ENCODE results near the gene HPDL.
"Not testable (repeated sequence)": the region's sequence is repeated elsewhere in the genome, so short reads cannot be mapped to it uniquely, and the experiment has no call there.

Gene HPDL

GRCh38 chr1:45326627-45327623, at the start of gene HPDL:
Gene HPDL (plus strand): TSS chr1:45326895. CDS start chr1:45327149, 254 bp downstream.
- peak; percentile 59 to 69 for DNase-seq

- no peak for DNase-seq
Measured at GRCh38 chr1:45282351-45282750, 44.3 kb upstream of the HPDL start.

GRCh38 chr1:45284858-45285257, 41.8 kb upstream of the HPDL start:
- DNase-seq = not testable (repeated sequence)

- DNase-seq = not testable (repeated sequence)
Measured at GRCh38 chr1:45286521-45286920, 40.2 kb upstream of the HPDL start.

DNA sequence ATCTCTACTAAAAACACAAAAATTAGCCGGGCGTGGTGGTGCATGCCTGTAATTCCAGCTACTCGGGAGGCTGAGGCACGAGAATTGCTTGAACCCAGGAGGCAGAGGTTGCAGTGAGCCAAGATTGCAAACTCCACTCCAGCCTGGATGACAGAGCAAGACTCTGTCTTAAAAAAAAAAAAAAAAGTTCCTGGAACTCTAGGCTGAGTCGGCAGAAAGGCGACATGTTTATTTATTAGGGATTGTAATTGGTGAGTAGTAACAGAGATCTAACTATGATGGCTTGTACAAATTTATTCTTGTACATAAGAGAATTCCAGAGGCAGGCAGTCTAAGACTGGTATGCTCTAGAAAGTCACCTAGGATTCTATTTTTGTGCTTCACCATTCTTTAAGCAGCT, 35.7 kb upstream of the HPDL start:
- DNase-seq = not testable (repeated sequence)

GRCh38 chr1:45291716-45292115, 35.0 kb upstream of the HPDL start:
- DNase-seq = no peak

GRCh38 chr1:45297666-45298356, 28.9 kb upstream of the HPDL start:
- DNase-seq = no peak

DNA sequence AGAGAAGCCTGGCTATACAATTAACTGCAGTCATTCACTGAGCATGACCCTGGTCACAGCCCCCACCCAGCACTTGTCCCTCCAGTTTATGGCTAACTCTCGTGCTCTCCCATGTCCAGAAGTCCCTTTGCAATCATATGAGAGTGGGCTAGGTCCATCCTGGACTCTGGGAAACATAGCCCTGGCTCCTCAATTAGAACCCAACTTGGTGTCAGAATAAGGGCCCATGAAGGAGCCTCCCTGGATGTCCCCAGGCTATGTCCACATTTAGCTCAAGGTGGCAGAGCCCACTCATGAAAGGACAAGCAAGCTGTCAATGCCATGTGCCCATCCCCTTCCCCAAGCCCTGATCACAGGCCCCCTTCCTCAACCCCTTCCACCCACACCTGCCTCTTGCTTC, 27.4 kb upstream of the HPDL start:
- no peak for DNase-seq

- peak; percentile 19 to 24 for DNase-seq
Measured at GRCh38 chr1:45299981-45300668, 26.6 kb upstream of the HPDL start.

- DNase-seq = no peak
Measured at GRCh38 chr1:45300669-45300997, 26.1 kb upstream of the HPDL start.

DNA sequence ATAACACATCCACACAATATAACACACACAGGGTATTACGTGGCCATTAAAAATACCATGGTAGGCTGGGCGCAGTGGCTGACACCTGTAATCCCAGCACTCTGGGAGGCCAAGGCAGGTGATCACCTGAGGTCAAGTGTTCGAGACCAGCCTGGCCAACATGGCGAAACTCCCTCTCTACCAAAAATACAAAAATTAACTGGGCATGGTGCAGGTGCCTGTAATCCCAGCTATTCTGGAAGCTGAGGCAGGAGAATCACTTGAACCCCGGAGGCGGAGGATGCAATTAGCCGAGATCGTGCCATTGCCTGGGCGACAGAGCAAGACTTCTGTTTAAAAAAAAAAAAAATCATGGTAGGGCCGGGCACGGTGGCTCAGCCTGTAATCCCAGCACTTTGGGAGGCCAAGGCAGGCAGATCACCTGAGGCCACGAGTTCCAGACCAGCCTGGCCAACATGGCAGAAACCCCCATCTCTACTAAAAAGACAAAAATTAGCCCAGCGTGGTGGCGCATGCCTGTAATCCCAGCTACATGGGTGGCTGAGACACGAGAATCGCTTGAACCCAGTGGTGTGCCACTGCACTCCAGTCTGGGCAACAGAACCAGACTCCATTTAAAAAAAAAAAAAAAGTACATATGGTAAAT, 24.1 kb upstream of the HPDL start:
- DNase-seq = no peak

- peak; percentile 97 to 98 for DNase-seq
Measured at GRCh38 chr1:45303520-45304310, 23.0 kb upstream of the HPDL start.

- DNase-seq = no peak
Measured at GRCh38 chr1:45304311-45305081, 22.2 kb upstream of the HPDL start.

GRCh38 chr1:45305231-45305630, 21.5 kb upstream of the HPDL start:
- DNase-seq = no peak

- peak; percentile 36 to 44 for DNase-seq
Measured at GRCh38 chr1:45306319-45306718, 20.4 kb upstream of the HPDL start.

GRCh38 chr1:45306905-45307304, 19.8 kb upstream of the HPDL start:
- no peak for DNase-seq

DNA sequence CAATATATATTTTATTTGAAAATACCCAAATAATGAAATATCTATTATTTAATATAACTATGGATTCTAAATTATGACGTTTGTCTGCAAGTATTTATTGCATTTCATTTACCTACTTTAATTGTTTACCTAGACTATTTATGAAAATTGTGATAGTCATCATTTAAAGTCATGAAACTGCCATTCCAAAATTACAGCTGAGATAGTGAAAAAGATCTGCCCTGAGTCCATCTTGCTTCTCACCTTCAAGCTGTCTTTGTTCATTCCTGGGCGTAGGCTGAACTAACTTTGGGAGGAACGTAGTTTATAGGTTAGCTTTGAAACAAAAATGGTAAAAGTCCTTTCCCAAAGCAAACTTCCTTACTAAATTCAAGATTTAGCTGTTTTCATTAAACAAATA, 12.4 kb upstream of the HPDL start:
- no peak for DNase-seq

- no peak for DNase-seq
Measured at GRCh38 chr1:45317166-45317565, 9.5 kb upstream of the HPDL start.

DNA sequence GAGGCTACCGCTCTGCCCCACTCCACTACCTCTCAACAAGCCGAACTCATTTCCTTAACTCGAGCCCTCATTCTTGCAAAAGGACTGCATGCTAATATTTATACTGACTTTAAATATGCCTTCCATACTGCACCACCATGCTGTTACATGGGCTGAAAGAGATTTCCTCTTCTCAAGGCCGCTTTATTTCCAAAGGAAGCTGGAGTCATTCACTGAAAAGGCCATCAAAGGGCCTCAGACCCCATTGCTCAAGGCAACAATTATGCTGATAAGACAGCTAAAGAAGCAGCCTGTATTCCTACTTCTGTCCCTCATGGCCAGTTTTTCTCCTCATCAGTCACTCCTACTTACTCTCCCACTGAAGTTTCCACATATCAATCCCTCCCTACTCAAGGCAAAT, 6.9 kb upstream of the HPDL start:
- DNase-seq = no peak

DNA sequence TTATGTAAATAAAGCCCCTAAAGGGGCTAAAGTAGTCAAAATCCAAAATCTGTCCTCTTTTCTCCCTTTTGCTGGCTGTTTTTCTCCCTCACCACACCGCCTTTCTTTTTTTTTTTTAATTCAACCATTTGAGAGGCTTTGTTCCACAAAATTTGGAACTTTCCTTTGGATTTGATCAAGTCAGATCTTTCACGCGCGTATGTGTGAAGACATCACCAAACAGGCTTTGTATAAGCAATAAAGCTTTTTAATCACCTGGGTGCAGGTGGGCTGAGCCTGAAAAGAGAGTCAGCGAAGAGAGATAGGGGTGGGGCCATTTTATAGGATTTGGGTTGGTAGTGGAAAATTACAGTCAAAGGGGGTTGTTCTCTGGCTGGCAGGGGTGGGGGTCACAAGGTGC, 5.3 kb upstream of the HPDL start:
- DNase-seq = no peak

DNA sequence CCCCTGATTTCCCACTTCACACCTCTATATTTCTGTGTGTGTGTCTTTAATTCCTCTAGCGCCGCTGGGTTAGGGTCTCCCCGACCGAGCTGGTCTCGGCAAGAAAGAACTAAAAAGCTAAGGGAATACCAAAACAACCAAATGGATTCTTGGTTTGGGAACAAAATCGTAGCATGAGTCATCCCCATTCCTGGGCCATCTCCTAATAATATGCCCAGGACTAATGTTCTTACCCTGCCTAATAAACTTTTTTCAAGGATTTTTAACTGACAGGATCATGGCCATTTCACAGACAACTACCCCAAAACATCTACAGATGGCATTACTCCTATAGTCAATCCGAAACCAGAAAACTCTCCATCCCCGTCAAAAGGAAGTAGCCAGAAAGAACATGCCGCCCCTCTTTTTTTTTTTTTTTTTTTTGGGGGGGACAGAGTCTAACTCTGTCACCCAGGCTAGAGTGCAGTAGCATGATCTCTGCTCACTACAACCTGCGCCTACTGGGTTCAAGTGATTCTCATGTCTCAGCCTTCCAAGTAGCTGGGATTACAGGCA, 4.1 kb upstream of the HPDL start:
- DNase-seq = no peak

All from stimulated activated CD4-positive, alpha-beta T cell treated with anti-CD3 and anti-CD28 coated beads, Interleukin-2, amount 100 ng/mL, for 48 hours (primary cell).